Peyer's patch (tissue), 4 donors: ENCODE measurements around the gene HOXD11.

Experiments
- POLR2A ChIP-seq, 2 donors: fragments of 450-650 bp; IDR thresholded peaks; one replicate each; pipeline ENCODE4 v1.5.1; 2017; ENCODE audit warnings: antibody characterized with exemption in 2 of 2, mild to moderate bottlenecking in 2 of 2, moderate library complexity in 2 of 2
- TF ChIP-seq, protein P1 (sequence below), 6 experiments: fragments of 450-650 bp in 4 of 6; fragments of 200-600 bp in 2 of 6; sonication (generic) in 1 of 6; IDR thresholded peaks; one replicate each; pipeline ENCODE4 v1.5.1; 2017 to 2019; ENCODE audit warnings: antibody characterized with exemption in 6 of 6, mild to moderate bottlenecking in 3 of 6, moderate library complexity in 1 of 6

DNA sequence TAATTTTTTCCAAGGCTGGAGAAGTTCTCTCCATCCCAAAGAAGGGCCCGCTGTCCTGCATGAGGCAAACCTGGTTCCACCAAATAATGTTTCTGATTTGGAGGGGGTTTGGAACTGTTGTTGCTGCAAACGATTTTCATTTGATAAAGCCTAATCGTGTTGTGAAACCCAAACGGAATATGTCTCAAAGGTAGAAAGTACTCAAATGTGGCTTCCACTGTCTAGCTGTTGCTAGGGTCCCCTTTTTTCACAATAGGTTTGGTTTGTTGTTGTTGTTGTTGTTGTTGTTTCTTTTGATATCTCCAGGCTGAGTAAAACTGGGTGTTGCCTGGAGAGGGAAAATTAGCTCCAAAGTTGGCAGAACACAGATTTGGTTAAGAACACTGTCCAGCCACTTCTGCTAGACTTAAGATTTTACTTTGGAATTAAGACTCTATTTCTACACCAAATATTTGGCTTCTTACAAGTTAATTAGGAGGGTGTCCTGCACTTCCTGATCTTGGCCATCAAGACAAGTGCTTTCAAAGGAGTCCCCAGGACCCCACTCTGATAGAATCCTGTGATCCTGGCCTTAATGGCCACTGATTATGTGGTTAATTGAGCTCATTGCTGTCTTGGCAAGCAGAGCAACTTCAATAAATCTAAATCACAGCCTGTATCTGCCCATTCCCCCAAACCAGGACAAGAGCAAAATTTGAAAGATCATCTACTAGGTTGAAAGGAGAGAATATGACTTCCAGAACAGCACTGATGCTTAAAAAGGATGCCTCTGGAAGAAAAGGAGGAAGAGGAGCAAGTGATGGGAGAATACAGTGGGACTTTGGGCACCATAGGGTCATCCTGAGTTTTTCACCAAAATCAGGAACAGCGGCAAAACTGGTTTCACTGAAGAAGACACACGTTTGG is 17.9 kb upstream of the HOXD11 start:
- TF ChIP-seq, protein P1, sequence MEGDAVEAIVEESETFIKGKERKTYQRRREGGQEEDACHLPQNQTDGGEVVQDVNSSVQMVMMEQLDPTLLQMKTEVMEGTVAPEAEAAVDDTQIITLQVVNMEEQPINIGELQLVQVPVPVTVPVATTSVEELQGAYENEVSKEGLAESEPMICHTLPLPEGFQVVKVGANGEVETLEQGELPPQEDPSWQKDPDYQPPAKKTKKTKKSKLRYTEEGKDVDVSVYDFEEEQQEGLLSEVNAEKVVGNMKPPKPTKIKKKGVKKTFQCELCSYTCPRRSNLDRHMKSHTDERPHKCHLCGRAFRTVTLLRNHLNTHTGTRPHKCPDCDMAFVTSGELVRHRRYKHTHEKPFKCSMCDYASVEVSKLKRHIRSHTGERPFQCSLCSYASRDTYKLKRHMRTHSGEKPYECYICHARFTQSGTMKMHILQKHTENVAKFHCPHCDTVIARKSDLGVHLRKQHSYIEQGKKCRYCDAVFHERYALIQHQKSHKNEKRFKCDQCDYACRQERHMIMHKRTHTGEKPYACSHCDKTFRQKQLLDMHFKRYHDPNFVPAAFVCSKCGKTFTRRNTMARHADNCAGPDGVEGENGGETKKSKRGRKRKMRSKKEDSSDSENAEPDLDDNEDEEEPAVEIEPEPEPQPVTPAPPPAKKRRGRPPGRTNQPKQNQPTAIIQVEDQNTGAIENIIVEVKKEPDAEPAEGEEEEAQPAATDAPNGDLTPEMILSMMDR (IDR thresholded peaks at IDR 0.05), result no peak
- no peak for TF ChIP-seq POLR2A (IDR thresholded peaks at IDR 0.05)
